HCT116 (cell line): ENCODE data around the gene ZNF492. TPM values are rescaled to one million over a fixed set of nuclear protein-coding genes. Genes with fewer than 3 reads are reported as not detected.

Experiments used
- ATAC-seq: fragments of 200-7000 bp; cut with Tn5 transposase; 2 replicates; pipeline ENCODE4 v1.9.1; 2020; ENCODE audit warnings: mild to moderate bottlenecking, moderate library complexity
- BruUV-seq: library from RNA; stranded (reverse); fragments of 400-500 nt; replicated peaks from 2 replicates; lab custom pipeline; 2021; lab: Mats Ljungman, UMichigan
- CTCF ChIA-PET: fragments of 300-600 bp; sonication (Branson Sonifier 250); formaldehyde crosslinking; loops from one replicate; lab custom pipeline; 2021; ENCODE audit warnings: antibody characterized with exemption; lab: Charles Lee
- POLR2A ChIA-PET: fragments of 300-600, 350-600 bp; sonication (Branson Sonifier 250); formaldehyde crosslinking; loops from one replicate; lab custom pipeline; 2021; ENCODE audit warnings: antibody characterized with exemption; lab: Charles Lee
- RAD21 ChIA-PET, 2 experiments: fragments of 300-600 bp; sonication (Branson Sonifier 250); formaldehyde crosslinking; loops; one replicate each; lab custom pipeline; 2023; ENCODE audit warnings: low total read pairs in 2 of 2; ENCODE audit not compliant: uncharacterized antibody in 2 of 2, unreplicated experiment in 2 of 2, low non-redundant PET in 1 of 2; lab: Charles Lee
- DNase-seq: peaks from one replicate; pipeline ENCODE4 v3.0.0-alpha.2; 2010; ENCODE audit warnings: low read depth, low spot score
- H2AFZ ChIP-seq: fragments of 200-600 bp; shearing (Covaris generic), sonication (generic); 2 replicates; pipeline ENCODE4 v1.6.1; 2017; ENCODE audit warnings: low read depth, mixed run types, mixed read lengths, antibody characterized with exemption, low read length; ENCODE audit not compliant: poor library complexity, severe bottlenecking
- H3K27ac ChIP-seq: 2 replicates; pipeline ENCODE4 v1.5.1; 2012; ENCODE audit warnings: low read depth, low read length
- H3K27me3 ChIP-seq: fragments of 200-600 bp; sonication (generic); 2 replicates; pipeline ENCODE4 v1.6.1; 2016; ENCODE audit warnings: mixed run types, low read length, mixed read lengths; ENCODE audit not compliant: insufficient read depth
- H3K36me3 ChIP-seq, 2 experiments: fragments of 200-500 bp in 1 of 2; fragments of 200-600 bp in 1 of 2; sonication (Bioruptor generic) in 1 of 2; sonication (generic) in 1 of 2; 2 replicates each; pipeline versions ENCODE4 v1.5.1 to v1.6.1; 2014 to 2016; ENCODE audit warnings: low read length in 2 of 2, inconsistent platforms in 1 of 2, mixed read lengths in 1 of 2, mixed run types in 1 of 2; ENCODE audit not compliant: insufficient read depth in 2 of 2, control insufficient read depth in 1 of 2
- H3K4me1 ChIP-seq, 2 experiments: fragments of 200-600 bp in 1 of 2; sonication (generic) in 1 of 2; 2 replicates each; pipeline versions ENCODE4 v1.5.1 to v1.6.1; 2012 to 2017; ENCODE audit warnings: low read length in 2 of 2, inconsistent platforms in 1 of 2, mild to moderate bottlenecking in 1 of 2, mixed read lengths in 1 of 2, mixed run types in 1 of 2, moderate library complexity in 1 of 2; ENCODE audit not compliant: insufficient read depth in 2 of 2, control insufficient read depth in 1 of 2
- H3K4me2 ChIP-seq: fragments of 200-600 bp; sonication (generic); 2 replicates; pipeline ENCODE4 v1.6.1; 2017; ENCODE audit warnings: mixed run types, low read length, mixed read lengths
- H3K4me3 ChIP-seq, 2 experiments: fragments of 200-600 bp in 1 of 2; sonication (generic) in 1 of 2; replicated peaks in 1 of 2; 2 replicates each; pipeline ENCODE4 v1.5.1; 2011 to 2016; ENCODE audit warnings: low read length in 2 of 2, control low read depth in 1 of 2, low read depth in 1 of 2, mild to moderate bottlenecking in 1 of 2, mixed read lengths in 1 of 2, mixed run types in 1 of 2
- H3K79me2 ChIP-seq: fragments of 200-600 bp; sonication (generic); 2 replicates; pipeline ENCODE4 v1.6.1; 2017; ENCODE audit warnings: mild to moderate bottlenecking, mixed run types, low read length, moderate library complexity, mixed read lengths; ENCODE audit not compliant: insufficient read depth
- H3K9ac ChIP-seq: fragments of 200-600 bp; sonication (generic); 2 replicates; pipeline ENCODE4 v1.6.1; 2016; ENCODE audit warnings: low read length, mixed read lengths
- H3K9me2 ChIP-seq: fragments of 200-600 bp; sonication (generic), shearing (Covaris generic); 2 replicates; pipeline ENCODE4 v1.6.1; 2017; ENCODE audit warnings: mixed run types, mild to moderate bottlenecking, moderate library complexity; ENCODE audit not compliant: insufficient read depth
- H3K9me3 ChIP-seq, 2 experiments: fragments of 200-500 bp in 1 of 2; fragments of 200-600 bp in 1 of 2; sonication (Bioruptor generic) in 1 of 2; sonication (generic) in 1 of 2; 2 replicates each; pipeline ENCODE4 v1.6.1; 2014 to 2017; ENCODE audit warnings: low read length in 2 of 2, mixed read lengths in 2 of 2, inconsistent platforms in 1 of 2, low read depth in 1 of 2, mild to moderate bottlenecking in 1 of 2, mixed run types in 1 of 2, moderate library complexity in 1 of 2; ENCODE audit not compliant: control insufficient read depth in 1 of 2, insufficient read depth in 1 of 2
- H4K20me1 ChIP-seq: fragments of 200-600 bp; sonication (generic), shearing (Covaris generic); 2 replicates; pipeline ENCODE4 v1.6.1; 2017; ENCODE audit warnings: mixed run types, mild to moderate bottlenecking, moderate library complexity; ENCODE audit not compliant: insufficient read depth
- ATF3 ChIP-seq: IDR thresholded peaks from 2 replicates; pipeline ENCODE4 v1.6.1; 2012
- CEBPB ChIP-seq: IDR thresholded peaks from 2 replicates; pipeline ENCODE4 v1.6.1; 2012; ENCODE audit warnings: low read depth
- EGR1 ChIP-seq: IDR thresholded peaks from 2 replicates; pipeline ENCODE4 v1.6.1; 2012; ENCODE audit warnings: low read depth
- ELF1 ChIP-seq: IDR thresholded peaks from 2 replicates; pipeline ENCODE4 v1.6.1; 2012; ENCODE audit warnings: low read depth, borderline replicate concordance
- FOSL1 ChIP-seq: IDR thresholded peaks from 2 replicates; pipeline ENCODE4 v1.6.1; 2012; ENCODE audit warnings: low read depth
- JUND ChIP-seq: IDR thresholded peaks from 2 replicates; pipeline ENCODE4 v1.6.1; 2012
- POLR2A ChIP-seq: IDR thresholded peaks from 2 replicates; pipeline ENCODE4 v1.7.0; 2011; ENCODE audit warnings: borderline replicate concordance; ENCODE audit not compliant: insufficient read depth, insufficient read length; ENCODE audit errors: extremely low read depth
- POLR2AphosphoS5 ChIP-seq: IDR thresholded peaks from 2 replicates; pipeline ENCODE4 v1.6.1; 2011; ENCODE audit warnings: mild to moderate bottlenecking, low read depth, low read length, moderate library complexity
- SP1 ChIP-seq: IDR thresholded peaks from 2 replicates; pipeline ENCODE4 v1.6.1; 2012; ENCODE audit warnings: low read depth
- SRF ChIP-seq: IDR thresholded peaks from 2 replicates; pipeline ENCODE4 v1.6.1; 2012; ENCODE audit warnings: low read depth
- TCF7L2 ChIP-seq: IDR thresholded peaks from 2 replicates; pipeline ENCODE4 v1.7.0; 2011; ENCODE audit warnings: borderline replicate concordance, inconsistent platforms; ENCODE audit not compliant: insufficient read depth, insufficient read length; ENCODE audit errors: extremely low read depth
- YY1 ChIP-seq: IDR thresholded peaks from 2 replicates; pipeline ENCODE4 v1.6.1; 2011; ENCODE audit warnings: low read length, low read depth, moderate library complexity, mild to moderate bottlenecking; ENCODE audit not compliant: insufficient replicate concordance; ENCODE audit errors: extremely low read depth
- ZBTB33 ChIP-seq: IDR thresholded peaks from 2 replicates; pipeline ENCODE4 v1.6.1; 2011; ENCODE audit warnings: mild to moderate bottlenecking, low read length, moderate library complexity; ENCODE audit not compliant: insufficient replicate concordance; ENCODE audit errors: extremely low read depth
- ZFX ChIP-seq: fragments of 450-650 bp; IDR thresholded peaks from 2 replicates; pipeline ENCODE4 v1.6.1; 2017
- ZNF274 ChIP-seq: fragments of 200-500 bp; sonication (Bioruptor generic); IDR thresholded peaks from 2 replicates; pipeline ENCODE4 v1.6.1; 2014; ENCODE audit warnings: mild to moderate bottlenecking, low read depth, low read length, inconsistent platforms
- intact Hi-C: fragments of 100-400 bp; cut with micrococcal nuclease; formaldehyde crosslinking; loops from 2 replicates; pipeline ENCODE4 v1.10.0; 2022
- total RNA-seq: library from RNA; stranded (reverse); gene quantifications from one replicate; pipeline ENCODE4 v1.2.1, GENCODE V29; 2021; ENCODE audit not compliant: unreplicated experiment
- TF ChIP-seq, protein P1 (sequence below), 3 experiments: fragments of 200-600 bp in 1 of 3; sonication (generic) in 1 of 3; IDR thresholded peaks in 2 of 3; conservative IDR thresholded peaks in 1 of 3; 2 replicates each; pipeline ENCODE4 v1.5.1; 2012 to 2017; ENCODE audit warnings: low read depth in 2 of 3, low read length in 2 of 3, antibody characterized with exemption in 1 of 3, borderline replicate concordance in 1 of 3, control low read depth in 1 of 3, mild to moderate bottlenecking in 1 of 3, mixed read lengths in 1 of 3, mixed run types in 1 of 3, moderate library complexity in 1 of 3; ENCODE audit not compliant: insufficient read depth in 1 of 3

Gene ZNF492
- total RNA-seq, 1 experiment from 2014 or later, result not detected

- TF ChIP-seq SRF (no peak), ATF3 (no peak), TCF7L2 (no peak), EGR1 (no peak)
Measured at GRCh38 chr19:22620401-22620800, 13.7 kb upstream of the ZNF492 start (continued).

DNA sequence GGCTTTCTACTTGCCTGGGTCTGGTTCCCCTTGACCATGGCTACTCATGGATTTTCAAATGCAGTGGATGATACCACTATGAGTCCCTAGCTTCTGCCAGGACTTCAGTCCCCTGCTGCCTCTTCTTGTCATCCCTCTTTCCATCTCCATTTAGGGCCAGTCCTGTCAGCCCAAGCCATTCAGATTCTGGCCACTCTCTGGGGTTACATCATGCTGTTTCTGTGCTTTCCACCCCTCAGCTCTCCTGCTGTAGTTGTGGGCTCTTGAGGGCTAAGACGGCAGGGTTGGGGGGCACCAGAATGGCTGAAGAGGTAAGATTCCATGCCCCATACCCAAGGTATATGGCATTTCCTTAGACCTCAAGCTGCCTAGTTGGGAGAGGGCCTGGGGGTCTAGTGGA is 13.2 kb upstream of the ZNF492 start:
- Histone ChIP-seq H3K4me1 (no peaks in the 10 kb centered on the region), H3K9me2 (no peaks in the 10 kb centered on the region), H3K79me2 (no peaks in the 10 kb centered on the region), H3K4me3 (no peak overlapping the region), H3K36me3 (no peaks in the 10 kb centered on the region), H3K9me3 (peaks cover 5 to 18% of the 10 kb centered on the region in 2 experiments; a peak in 2 of 4 replicates), H4K20me1 (no peaks in the 10 kb centered on the region), H3K4me2 (no peak overlapping the region), H3K27ac (no peak overlapping the region), H3K27me3 (no peaks in the 10 kb centered on the region), H2AFZ (no peak overlapping the region), H3K9ac (no peak overlapping the region)
- intact Hi-C loops, result no loop called here
- RAD21 ChIA-PET, result no interaction called here
- DNase-seq (no peak), ATAC-seq (no peak)
- CTCF ChIA-PET, result no interaction called here
- POLR2A ChIA-PET, result no interaction called here
- TF ChIP-seq ZNF274 (no peak), EGR1 (no peak), ELF1 (no peak), SP1 (no peak), FOSL1 (no peak), CEBPB (no peak), JUND (no peak), POLR2AphosphoS5 (no peak), YY1 (no peak), POLR2A (no peak), TCF7L2 (no peak), ZBTB33 (no peak), ZFX (no peak)
- TF ChIP-seq, protein P1, sequence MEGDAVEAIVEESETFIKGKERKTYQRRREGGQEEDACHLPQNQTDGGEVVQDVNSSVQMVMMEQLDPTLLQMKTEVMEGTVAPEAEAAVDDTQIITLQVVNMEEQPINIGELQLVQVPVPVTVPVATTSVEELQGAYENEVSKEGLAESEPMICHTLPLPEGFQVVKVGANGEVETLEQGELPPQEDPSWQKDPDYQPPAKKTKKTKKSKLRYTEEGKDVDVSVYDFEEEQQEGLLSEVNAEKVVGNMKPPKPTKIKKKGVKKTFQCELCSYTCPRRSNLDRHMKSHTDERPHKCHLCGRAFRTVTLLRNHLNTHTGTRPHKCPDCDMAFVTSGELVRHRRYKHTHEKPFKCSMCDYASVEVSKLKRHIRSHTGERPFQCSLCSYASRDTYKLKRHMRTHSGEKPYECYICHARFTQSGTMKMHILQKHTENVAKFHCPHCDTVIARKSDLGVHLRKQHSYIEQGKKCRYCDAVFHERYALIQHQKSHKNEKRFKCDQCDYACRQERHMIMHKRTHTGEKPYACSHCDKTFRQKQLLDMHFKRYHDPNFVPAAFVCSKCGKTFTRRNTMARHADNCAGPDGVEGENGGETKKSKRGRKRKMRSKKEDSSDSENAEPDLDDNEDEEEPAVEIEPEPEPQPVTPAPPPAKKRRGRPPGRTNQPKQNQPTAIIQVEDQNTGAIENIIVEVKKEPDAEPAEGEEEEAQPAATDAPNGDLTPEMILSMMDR (IDR thresholded peaks at IDR 0.05 in 2 of 3, conservative IDR thresholded peaks at IDR 0.05 in 1 of 3; ENCODE audit: borderline replicate concordance in 1 of 3, insufficient read depth in 1 of 3, low read depth in 2 of 3, low read length in 2 of 3), result no peak
- BruUV-seq, result no TSS peak
